HG03159 (cell line): Measurements from ENCODE around the gene ACBD6.

ENCODE experiments used
- ATAC-seq: cut with Tn5 transposase; IDR thresholded peaks from one replicate; pipeline ENCODE4 v1.9.1; 2021; ENCODE audit warnings: mild to moderate bottlenecking, moderate library complexity; ENCODE audit not compliant: unreplicated experiment

The ACBD6 gene

DNA sequence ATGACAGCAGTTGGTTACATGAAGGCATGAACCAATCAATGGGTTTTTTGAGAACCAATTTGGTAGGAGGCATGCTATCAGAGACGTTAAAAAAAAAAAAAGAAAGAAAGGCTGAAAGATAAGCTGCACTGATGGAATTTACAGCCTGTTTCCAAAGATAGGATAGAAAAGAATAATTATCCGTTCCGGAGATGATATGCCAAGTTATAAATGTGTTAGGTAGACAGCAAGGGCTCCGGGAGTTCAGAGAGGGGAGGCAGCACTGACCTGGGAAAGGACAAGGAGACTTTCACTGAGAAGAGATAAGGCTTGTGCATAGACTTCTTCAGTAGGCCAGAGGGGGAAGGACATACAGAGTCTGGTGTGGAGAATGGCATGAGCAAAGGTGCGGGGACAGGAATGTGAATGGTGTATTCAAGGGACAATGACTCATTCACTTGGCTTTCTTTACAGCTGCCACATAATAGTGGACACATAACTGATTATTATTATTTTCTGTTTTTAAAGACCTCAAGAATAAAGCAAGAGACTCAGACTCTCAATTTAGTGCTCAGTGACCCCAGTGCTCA, 24.8 kb upstream of the ACBD6 start:
- no peak for ATAC-seq

DNA sequence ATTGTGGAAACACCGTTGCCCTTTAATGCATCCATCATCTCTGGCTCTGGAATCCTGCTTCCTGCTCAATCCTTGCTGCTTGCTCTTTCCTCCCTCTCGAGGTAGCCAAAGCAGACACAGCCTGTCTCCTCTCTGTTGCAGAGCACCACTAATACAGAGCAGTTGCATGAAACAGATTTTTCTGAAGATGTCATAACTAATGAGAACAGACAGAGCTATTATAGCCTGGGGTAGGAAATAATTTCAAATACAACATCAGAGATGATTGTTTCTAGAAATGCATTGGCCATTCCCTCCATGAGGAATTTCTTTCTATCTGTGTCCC, 23.3 kb upstream of the ACBD6 start:
- ATAC-seq = no peak

DNA sequence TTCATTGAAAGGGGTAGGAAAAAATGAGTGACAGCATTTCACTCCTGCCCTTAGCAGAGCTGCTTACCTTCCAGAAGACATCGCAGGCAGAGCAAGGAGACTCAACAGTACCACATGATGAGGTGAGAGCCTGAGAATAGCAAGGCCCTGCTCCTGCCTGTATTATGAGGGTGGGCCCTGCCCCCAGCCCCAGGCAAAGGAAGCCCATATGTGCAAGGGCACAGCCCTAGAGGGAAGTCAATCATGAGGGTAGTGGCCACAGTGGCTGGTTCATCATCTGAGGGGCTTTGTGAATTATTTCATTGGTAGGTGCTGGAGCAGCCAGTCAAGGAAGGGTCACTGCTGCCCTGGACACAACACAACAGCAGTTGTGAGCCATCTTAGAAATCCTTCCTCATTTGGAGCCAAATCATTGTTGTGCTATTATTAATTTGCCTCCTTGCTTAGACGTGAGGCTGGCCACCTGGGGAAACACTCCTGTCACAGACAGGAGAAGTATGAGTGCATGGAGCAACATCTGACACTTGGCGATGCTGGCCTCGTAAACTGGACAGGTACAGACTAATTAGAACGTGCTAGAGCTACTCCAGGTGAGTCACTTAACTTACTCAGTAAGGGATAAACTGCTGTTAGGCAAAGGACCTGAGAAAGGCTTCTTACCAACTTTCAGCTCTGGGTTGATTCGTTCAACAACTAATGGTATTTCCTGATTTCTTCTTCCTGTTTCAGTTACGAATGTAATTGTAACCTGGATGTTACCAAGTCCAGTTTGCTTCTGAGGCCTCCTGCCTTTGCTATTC, 22.7 kb upstream of the ACBD6 start:
- ATAC-seq = no peak

DNA sequence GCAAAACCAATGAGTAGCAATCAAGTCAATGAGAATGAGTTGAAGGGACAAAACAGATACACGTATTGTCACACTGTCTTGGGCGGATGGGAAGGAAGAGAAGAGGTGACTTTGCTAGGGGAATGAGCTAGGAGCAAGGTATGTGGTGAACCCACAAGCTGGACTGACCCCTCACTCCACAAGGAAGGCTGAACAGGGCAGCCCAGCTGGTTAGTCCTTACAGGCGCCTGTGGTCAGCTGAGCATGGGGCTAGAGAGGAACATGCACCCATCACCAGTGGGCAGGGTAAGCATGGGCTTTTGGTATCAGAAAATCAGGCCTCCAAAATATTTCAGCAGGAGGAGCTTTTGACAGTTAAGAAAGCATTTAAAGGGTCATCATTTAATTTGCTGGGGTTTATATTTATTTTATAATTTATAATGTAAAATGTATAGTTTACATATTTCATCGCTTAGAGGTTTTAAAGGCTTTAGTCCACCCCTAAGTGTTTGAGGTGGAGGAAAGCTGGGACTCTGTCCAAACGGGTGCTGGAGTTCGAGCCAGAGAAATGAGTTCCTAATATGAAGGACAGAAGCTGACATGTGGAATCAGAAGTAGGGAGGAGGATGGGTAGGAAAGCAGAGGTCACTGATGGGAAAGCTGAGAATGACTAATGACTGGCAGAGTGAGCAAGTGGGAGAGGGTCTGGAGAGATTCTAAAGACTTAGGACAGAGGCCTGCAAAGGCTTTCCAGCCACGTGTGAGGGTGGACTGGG, 22.0 kb upstream of the ACBD6 start:
- ATAC-seq = no peak

DNA sequence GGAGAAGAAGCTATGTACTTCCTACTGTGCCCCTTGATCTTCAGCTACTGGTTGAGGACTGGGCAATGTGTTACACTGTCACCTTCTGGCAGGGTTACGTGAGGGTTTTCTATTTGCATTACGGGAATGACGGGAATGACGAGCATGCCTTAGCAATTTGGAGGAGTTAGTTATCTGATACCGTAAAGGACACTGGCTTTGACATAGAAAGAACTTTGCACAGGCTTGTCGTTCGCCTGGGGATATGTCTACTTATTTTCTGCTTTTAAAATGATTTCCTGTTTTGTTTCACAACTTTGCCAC, 19.8 kb upstream of the ACBD6 start:
- ATAC-seq = no peak

DNA sequence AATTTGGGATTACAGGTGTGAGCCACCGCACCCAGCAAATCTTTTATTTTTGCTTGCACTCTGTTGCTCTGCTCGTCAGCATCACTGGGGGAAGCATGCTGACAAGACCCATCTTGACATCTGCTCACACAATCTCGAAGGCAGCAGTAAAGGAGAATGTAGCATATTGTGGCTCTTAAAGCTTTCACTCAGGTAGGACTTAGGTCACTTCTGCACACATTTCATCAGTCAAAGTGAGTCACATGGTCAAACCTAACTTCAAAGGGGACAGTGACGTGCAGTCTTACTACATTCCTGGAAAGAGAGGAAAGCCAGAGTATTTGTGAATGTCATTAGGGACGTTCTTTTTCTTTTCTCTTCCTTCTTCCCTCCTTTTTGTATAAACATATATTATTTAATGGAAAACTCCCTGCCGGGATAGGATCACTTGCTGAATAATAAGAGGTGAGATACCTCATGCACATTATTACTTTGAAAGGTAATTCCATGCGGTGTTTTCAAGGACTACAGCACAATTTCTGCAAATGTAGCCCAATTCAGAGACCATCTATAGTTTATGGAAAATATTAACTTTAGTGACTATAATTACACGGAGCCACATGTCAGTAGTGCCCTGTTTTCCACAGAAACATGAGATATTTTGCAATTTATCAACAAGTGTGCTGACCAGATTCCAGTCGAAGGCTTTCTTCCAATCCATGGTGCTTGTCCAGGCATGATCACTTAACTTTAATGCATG, 19.3 kb upstream of the ACBD6 start:
- ATAC-seq = no peak

DNA sequence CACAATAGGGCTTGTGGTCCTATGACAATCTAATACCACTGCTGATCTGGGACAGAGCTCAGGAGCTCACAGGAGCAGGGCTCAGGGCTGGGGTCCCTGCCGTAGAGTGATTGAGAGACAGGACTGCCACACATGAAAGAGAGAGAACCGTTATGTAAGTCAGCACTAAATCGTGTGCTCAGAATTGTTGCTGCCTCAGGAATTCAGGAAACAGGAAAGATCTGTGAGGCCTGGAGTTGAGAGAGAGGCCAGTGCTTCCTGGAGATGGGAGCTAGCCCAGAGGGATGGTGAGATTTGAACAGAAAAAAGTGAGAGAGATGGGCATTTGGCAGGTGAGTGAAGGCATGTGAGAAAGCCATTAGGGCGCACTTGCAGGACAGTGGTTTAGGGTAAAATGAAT, 17.5 kb upstream of the ACBD6 start:
- ATAC-seq = no peak

DNA sequence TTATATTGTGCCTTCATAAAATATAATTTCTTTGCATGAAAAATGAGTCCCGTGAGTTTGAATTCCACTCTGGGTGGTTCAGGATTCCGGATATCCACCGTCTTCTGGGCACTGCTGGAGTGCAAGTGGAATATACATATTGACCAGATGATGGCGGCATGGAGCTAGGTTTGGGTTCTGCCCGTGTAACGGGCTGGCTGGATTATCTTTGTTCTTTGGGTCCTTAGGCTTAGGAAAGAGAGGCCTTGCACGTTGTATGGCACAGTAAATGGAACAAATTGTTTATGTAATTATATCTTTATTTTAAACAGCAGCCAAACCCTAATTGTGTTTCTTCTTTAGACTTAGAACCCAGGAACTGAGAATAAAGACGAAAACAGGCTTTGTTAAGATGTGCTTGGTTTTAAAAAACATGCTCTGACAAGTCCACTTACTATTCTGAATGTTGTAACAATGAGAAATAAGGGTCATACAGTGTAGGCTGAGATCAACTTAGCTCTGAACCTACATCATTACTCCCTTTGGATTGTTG, 13.5 kb upstream of the ACBD6 start:
- peak; percentile 89 for ATAC-seq

DNA sequence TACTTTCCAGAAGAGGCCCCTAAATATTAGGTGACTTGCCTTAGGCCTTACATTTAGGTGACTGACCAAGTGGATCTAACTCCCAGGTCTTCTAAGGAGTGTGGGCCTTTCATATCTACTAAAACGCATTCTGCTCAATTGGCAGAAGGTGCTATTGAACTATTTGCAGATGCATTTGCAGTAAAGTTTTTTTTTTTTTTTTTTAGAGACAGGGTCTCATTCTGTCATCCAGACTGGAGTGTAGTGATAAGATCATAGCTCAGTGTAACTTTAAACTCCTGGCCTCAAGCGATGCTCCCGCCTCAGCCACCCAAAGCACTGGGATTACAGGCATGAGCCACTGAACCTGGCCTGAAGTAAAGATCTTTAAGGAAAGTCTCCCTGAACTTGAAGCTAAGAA, 13.0 kb upstream of the ACBD6 start:
- ATAC-seq = no peak

DNA sequence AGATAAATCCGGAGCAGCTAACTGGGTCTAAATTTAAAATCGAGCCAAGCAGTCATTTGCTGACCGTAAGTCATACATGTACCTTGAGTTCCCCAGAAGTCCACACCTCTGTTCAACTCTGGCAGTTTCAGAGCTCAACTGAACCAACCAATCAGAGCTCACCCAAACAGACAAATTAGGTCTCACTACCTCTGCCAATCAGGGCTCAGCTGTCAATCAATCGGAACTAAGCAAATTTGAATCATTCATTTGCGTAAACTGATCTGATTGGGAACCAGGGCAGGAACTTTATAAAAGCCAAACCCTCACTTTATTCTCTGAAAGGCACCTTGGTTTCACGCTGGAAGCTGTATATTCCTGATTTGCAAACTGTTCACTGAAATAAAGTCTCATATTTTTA, 11.2 kb upstream of the ACBD6 start:
- no peak for ATAC-seq

DNA sequence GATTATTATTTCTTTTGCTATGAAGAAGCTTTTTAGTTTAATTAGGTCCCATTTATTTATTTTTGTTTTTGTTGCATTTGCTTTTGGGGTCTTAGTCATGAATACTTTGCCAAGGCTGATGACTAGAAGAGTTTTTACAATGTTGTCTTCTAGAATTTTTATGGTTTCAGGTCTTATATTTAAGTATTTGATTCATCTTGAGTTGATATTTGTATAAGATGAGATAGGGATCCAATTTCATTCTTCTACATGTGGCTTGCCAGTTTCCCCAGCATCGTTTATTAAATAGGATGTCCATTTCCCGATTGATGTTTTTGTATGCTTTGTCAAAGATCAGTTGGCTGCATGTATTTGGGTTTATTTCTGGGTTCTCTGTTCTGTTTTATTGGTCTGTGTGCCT, 8.5 kb upstream of the ACBD6 start:
- ATAC-seq = no peak

DNA sequence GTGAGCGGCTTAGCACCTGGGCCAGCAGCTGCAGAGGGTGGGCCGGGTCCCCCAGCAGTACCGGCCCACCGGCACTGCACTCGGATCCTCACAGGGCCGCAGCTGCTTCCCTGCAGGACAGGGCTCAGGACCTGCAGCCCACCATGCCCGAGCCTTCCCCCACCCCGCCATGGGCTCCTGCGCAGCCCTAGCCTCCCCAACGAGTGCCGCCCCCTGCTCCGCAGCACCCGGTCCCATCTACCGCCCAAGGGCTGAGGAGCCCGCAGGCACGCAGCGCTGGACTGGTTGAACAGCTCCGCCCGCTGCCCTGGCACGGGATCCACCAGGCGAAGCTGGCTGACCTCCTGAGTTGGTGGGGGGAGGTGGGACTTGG, 6.3 kb upstream of the ACBD6 start:
- no peak for ATAC-seq

DNA sequence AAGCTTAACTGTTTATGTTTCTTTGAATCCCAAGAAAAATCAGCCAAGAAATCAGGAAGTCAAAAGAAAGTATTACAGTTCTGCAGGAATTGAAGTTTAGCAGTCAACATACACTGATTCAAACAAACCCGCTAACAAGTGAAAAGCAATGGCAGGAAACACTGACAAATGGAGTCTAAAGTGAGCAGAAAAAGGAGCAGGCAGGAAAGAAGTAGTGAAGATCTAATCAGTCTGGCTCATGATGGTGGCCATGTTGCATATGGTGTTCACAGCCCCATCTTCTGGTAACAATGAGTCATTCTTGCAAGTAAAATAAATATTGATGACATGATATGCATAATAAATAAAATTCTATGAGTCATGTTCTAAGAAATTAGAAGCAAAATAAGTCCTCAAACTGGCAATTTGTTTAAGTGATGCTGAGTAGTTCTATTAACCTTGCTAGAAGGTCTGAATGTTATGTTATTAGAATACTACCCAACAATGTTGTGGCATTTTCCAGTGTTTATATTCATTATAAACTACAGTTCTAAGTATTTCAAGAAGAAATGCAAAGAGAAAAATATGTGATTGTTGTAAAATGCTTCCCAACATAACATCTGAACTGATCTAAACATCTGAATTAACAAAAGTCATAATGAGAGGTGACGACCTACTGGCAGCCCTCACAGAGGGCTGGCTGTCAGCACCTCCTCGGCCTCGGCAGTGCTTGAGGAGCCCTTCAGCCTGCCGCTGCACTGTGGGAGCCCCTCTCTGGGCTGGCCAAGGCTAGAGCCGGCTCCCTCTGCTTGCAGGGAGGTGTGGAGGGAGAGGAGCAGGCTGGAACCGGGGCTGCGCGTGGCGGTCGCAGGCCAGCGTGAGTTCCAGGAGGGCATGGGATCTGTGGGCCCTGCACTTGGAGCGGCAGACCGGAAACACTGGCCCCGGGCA, 5.7 kb upstream of the ACBD6 start:
- ATAC-seq = no peak

DNA sequence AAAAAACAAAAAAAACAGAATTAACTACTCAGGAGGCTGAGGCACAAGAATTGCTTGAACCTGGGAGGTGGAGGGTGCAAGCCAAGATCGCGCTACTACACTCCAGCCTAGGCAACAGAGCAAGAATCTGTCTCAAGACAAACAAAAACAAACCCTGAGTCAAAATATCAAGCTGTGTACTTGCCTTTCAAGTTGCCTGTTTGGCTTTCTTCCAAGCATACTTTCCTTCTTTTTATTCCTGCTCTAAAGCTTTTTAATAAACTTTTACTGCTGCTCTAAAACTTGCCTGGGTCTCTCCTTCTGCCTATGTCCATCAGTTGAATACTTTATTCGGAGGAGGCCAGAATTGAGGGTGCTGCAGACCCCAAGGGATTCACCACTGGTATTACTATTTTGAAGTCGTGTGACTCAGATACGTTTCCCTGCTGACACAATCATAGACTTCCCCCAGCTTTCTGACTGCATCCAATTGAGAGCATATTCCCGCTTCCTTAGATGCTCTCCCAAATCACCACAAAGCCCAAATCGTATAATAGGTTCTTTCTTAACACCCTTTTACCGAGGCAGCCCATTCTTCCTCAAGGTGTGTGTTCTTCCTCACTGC, 3.5 kb upstream of the ACBD6 start:
- ATAC-seq = no peak

DNA sequence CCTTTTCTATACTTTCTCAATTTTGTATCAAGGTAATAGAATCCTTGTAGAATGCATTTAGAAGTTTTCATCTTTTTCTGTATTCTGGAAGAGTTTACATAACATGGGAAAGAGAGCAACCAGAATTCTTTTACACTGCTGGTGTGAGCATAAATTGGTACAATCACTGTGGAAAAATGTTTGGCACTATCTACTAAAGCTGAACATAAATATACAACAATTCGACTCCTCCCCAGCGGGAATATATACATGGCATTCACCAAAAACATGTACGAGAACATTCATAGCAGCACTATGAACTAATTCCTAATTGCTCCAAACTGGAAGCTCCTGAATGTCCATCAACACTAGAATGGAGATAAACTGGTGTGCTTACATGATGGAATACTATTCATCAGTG, 1.8 kb upstream of the ACBD6 start:
- no peak for ATAC-seq

DNA sequence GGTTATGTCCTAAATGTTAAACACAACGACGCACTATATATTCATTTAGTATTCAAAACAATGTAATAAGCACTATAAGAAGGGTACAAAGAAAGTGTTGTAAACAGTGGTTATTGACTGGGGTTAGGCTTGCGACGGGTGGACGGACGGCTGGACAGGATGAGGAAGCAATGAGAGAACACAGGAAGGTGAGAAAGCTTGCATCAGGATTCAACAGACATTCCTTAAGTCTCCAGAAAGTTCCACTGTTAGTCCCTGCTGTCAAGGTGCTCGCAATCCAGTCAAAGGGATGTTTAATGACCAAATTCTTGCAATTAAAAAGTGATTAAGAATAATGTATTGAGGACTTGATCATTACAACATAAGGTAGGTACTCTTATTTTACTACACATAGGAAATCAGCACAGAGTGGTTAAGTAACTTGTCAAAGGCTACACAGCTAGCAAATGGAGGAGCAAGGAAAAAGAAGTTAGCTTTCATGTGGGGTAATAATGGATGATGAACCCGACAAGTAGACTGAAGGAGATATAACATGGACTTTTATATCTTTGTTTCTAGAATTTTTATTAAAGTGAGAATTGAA, 994 bp upstream of the ACBD6 start:
- ATAC-seq = peak; percentile 0

DNA sequence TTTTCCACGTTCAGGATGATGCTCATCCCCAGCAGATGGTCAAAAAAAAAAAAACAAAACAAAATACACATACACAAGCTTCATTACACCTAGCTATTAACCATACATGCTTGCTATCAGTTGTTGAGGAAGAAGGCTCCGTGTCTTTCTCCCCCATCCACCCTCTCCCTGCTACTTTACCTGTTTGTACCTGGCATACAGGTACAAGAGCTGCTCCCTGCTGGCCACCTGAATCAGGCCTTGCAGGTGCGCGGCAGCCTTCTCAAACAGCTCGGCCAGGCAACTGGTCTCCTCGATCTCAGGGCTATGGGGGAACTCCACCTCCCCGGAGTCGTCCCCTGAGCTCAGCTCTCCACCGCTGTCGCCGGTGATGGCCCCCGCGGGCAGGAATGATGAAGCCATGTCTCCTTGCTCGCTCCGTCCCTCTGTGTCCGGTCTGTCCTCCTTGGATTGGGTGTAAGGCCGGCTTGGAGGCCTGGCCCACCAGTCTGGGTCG, 464 bp downstream of the ACBD6 start:
- ATAC-seq = peak; percentile 45

DNA sequence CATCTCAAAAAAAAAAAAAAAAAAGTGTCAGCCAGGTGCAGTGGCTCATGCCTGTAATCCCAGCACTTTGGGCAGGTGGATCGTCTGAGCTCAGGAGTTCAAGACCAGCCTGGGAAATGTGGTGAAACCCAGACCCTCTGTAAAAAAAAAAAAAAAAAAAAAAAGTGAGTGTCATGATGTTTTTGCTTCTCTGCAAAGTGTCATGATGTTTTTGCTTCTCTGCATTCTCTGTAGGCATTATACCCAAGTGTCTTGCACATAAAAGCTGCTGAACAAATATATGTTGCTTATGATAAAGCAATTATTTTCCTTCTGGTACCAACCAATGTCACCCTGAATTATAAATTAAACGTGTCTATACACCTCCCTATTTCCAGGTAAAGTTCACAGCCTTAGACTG, 1.7 kb downstream of the ACBD6 start:
- ATAC-seq = no peak

DNA sequence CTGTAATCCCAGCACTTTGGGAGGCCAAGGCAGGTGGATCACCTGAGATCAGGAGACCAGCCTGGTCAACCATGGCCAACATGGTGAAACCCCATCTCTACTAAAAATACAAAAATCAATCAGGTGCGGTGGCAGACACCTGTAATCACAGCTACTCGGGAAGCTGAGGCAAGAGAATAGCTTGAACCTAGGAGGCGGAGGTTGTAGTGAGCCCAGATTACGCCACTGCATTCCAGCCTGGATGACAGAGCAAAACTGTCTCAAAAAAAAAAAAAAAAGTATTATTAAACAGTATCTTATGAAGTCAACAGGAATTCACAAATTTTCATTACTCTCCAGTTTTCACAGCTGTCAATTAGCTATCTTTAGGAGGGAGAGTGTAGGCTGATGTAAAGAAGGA, 3.8 kb downstream of the ACBD6 start:
- no peak for ATAC-seq

DNA sequence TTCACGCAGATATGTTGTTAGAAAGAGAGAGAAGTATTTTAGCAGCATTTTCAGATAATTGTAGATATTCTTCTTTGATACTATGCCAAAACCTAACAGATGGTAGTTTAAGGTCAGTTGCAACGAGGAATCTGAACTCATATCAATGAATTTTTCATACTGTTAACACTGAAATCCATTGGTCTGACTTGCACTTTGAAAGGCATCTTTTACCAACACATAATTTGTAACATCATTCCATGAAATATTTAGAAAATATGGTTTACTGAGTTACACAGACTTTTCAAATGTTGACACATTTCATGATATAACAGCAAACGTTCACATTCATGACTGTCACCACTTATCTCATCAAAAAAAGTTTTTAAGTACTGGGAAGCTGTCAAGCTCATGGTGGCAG, 4.6 kb downstream of the ACBD6 start:
- ATAC-seq = no peak
